Natural killer cell (primary cell): ENCODE data around the gene SH3BP1. TPM values are rescaled to one million over a fixed set of nuclear protein-coding genes. Genes with fewer than 3 reads are reported as not detected.
A peak's percentile ranks its signal among the peaks of the same experiment; 100 is the strongest.
"Not testable (repeated sequence)": the region's sequence is repeated elsewhere in the genome, so short reads cannot be mapped to it uniquely, and the experiment has no call there.

Source experiments
- ATAC-seq, 3 donors: fragments of 150-1000 bp in 2 of 3; fragments of 200-7000 bp in 1 of 3; cut with Tn5 transposase; 1 replicate in 1 of 3; 2 replicates in 2 of 3; pipeline ENCODE4 v1.10.0; 2021; ENCODE audit warnings: mild to moderate bottlenecking in 2 of 3, moderate library complexity in 2 of 3
- DNase-seq, 2 donors: peaks; one replicate each; pipeline versions ENCODE4 v3.0.0 to v3.0.0-alpha.2; 2013 to 2021; ENCODE audit warnings: mixed read lengths in 1 of 2
- H3K27ac ChIP-seq: one replicate; pipeline ENCODE4 v1.5.1; 2013; ENCODE audit warnings: mild to moderate bottlenecking, low read length
- H3K27me3 ChIP-seq: one replicate; pipeline ENCODE4 v1.6.1; 2013; ENCODE audit warnings: low read length; ENCODE audit not compliant: control insufficient read depth, insufficient read depth
- H3K36me3 ChIP-seq: one replicate; pipeline ENCODE4 v1.6.1; 2013; ENCODE audit warnings: low read length; ENCODE audit not compliant: control insufficient read depth, insufficient read depth
- H3K4me1 ChIP-seq: one replicate; pipeline ENCODE4 v1.6.1; 2013; ENCODE audit warnings: low read length; ENCODE audit not compliant: control insufficient read depth, insufficient read depth
- H3K4me3 ChIP-seq: one replicate; pipeline ENCODE4 v1.5.1; 2013; ENCODE audit warnings: low read length
- H3K9me3 ChIP-seq: one replicate; pipeline ENCODE4 v1.6.1; 2013; ENCODE audit warnings: low read length; ENCODE audit not compliant: control insufficient read depth, insufficient read depth
- H3K27ac Mint-ChIP-seq, 2 donors: one replicate each; pipeline ENCODE4 v1.8.0; 2022; ENCODE audit warnings: mild to moderate bottlenecking in 2 of 2, mixed read lengths in 2 of 2, moderate library complexity in 1 of 2
- H3K27me3 Mint-ChIP-seq, 2 donors: one replicate each; pipeline ENCODE4 v1.8.0; 2022; ENCODE audit warnings: low read depth in 2 of 2, mixed read lengths in 2 of 2
- H3K36me3 Mint-ChIP-seq: one replicate; pipeline ENCODE4 v1.8.0; 2022; ENCODE audit warnings: mixed read lengths
- H3K4me1 Mint-ChIP-seq, 2 donors: one replicate each; pipeline ENCODE4 v1.8.0; 2022; ENCODE audit warnings: mixed read lengths in 2 of 2
- H3K4me3 Mint-ChIP-seq: one replicate; pipeline ENCODE4 v1.8.0; 2022; ENCODE audit warnings: mild to moderate bottlenecking, moderate library complexity, mixed read lengths
- H3K9me3 Mint-ChIP-seq, 2 donors: one replicate each; pipeline ENCODE4 v1.8.0; 2022; ENCODE audit warnings: mixed read lengths in 2 of 2
- CTCF ChIP-seq: fragments of 200-600 bp; IDR thresholded peaks from one replicate; pipeline ENCODE4 v1.8.0; 2022; ENCODE audit warnings: antibody characterized with exemption
- WGBS: methylation state at CpG from one replicate; pipeline ENCODE4 v1.1.7; 2013; ENCODE audit warnings: missing lambda C conversion rate; ENCODE audit not compliant: insufficient coverage; 5-methylcytosine and 5-hydroxymethylcytosine counted together
- intact Hi-C: fragments of 100-400 bp; cut with micrococcal nuclease; formaldehyde crosslinking; loops from one replicate; pipeline ENCODE4 v1.14.2; 2022
- total RNA-seq, 4 donors: library from RNA; stranded (reverse); fragments of 120-200 nt in 1 of 4; gene quantifications; one replicate each; pipeline versions ENCODE4 v1.2.3 to v1.2.4, GENCODE V29; 2013 to 2022

SH3BP1 gene
- total RNA-seq, 3 donors from 2014 or later (not counting 1 experiment from before 2014, with no cell fraction given) = 163 to 189 (median 163) TPM

- intact Hi-C loops = loop anchor here (1.0 to 5.0 kb wide), 4 partner anchors 16 to 254 kb away; partner anchors contain the start of genes LGALS1 and TRIOBP
- H3K4me1 ChIP-seq = peaks cover 61% of the 10 kb centered on the region
These were observed 31.5 kb upstream of the SH3BP1 start for GRCh38 chr22:37607935-37608476.

GRCh38 chr22:37608477-37609239 lies 30.8 kb upstream of the SH3BP1 start, which contains the start of gene GGA1:
Gene GGA1, plus strand, starts transcription at chr22:37608834. Its CDS starts 27 bp downstream, at chr22:37608861.
- peaks cover 61% of the 10 kb centered on the region for H3K4me1 ChIP-seq
- no peaks in the 10 kb centered on the region for H3K27me3 ChIP-seq
- DNase-seq (peak; percentile 92 to 99), ATAC-seq (peak; percentile 77 to 94 (median 81))
- Mint-ChIP-seq H3K4me3 (peak within 1 kb of the TSS; percentile 98), H3K27ac (peak within 1 kb of the TSS; percentile 98 to 99), H3K27me3 (no peaks in the 10 kb centered on the region), H3K36me3 (no peaks in the 10 kb centered on the region), H3K4me1 (peaks cover 37 to 62% of the 10 kb centered on the region in 2 donors), H3K9me3 (no peaks in the 10 kb centered on the region)
- TF ChIP-seq CTCF = no peak
- no peaks in the 10 kb centered on the region for H3K36me3 ChIP-seq
- intact Hi-C loops = loop anchor here (1.0 to 5.0 kb wide), 4 partner anchors 16 to 254 kb away; partner anchors contain the start of genes LGALS1 and TRIOBP
- H3K27ac ChIP-seq = peak within 1 kb of the TSS; percentile 94
- H3K4me3 ChIP-seq = peak within 1 kb of the TSS; percentile 84
- H3K9me3 ChIP-seq = no peaks in the 10 kb centered on the region
- under 1% methylated on average over 82 of the region's 82 CpGs for WGBS

More at GRCh38 chr22:37607935-37608476, 31.5 kb upstream of the SH3BP1 start:
- Histone ChIP-seq H3K36me3 (no peaks in the 10 kb centered on the region), H3K9me3 (no peaks in the 10 kb centered on the region), H3K4me3 (peak overlapping the region; percentile 84), H3K27me3 (no peaks in the 10 kb centered on the region), H3K27ac (peak overlapping the region; percentile 94)
- no peak for TF ChIP-seq CTCF
- ATAC-seq (peak in 1 of 3 donors; percentile 2), DNase-seq (no peak)
- Mint-ChIP-seq H3K27me3 (no peaks in the 10 kb centered on the region), H3K4me1 (peaks cover 37 to 56% of the 10 kb centered on the region in 2 donors), H3K36me3 (no peaks in the 10 kb centered on the region), H3K9me3 (no peaks in the 10 kb centered on the region), H3K4me3 (peak overlapping the region; percentile 87), H3K27ac (peak overlapping the region; percentile 98 to 99)
- 2% methylated on average over 15 of the region's 17 CpGs for WGBS

GRCh38 chr22:37609240-37610152 lies 30.0 kb upstream of the SH3BP1 start:
- peaks cover 55% of the 10 kb centered on the region for H3K4me1 ChIP-seq
- WGBS = 7% methylated on average over 26 of the region's 26 CpGs
- Mint-ChIP-seq H3K4me1 (peaks cover 37 to 62% of the 10 kb centered on the region in 2 donors), H3K27ac (peak overlapping the region; percentile 94 to 99), H3K27me3 (no peaks in the 10 kb centered on the region), H3K4me3 (peak overlapping the region; percentile 98), H3K9me3 (no peaks in the 10 kb centered on the region), H3K36me3 (no peaks in the 10 kb centered on the region)
- peak overlapping the region; percentile 84 for H3K4me3 ChIP-seq
- H3K36me3 ChIP-seq = peaks cover 3% of the 10 kb centered on the region
- ATAC-seq (no peak), DNase-seq (peak in 1 of 2 donors; percentile 47)
- peak overlapping the region; percentile 79 for H3K27ac ChIP-seq
- no peaks in the 10 kb centered on the region for H3K27me3 ChIP-seq
- no peak for TF ChIP-seq CTCF
- intact Hi-C loops = loop anchor here (5.0 kb wide), 3 partner anchors 68 to 253 kb away; partner anchors contain the start of genes LGALS1 and TRIOBP
- no peaks in the 10 kb centered on the region for H3K9me3 ChIP-seq

GRCh38 chr22:37610153-37610475 lies 29.4 kb upstream of the SH3BP1 start:
- H3K27me3 Mint-ChIP-seq, intact Hi-C loops, H3K27me3 ChIP-seq, DNase-seq, H3K9me3 Mint-ChIP-seq, H3K4me3 ChIP-seq, H3K9me3 ChIP-seq, H3K36me3 ChIP-seq, H3K36me3 Mint-ChIP-seq, ATAC-seq: not testable (repeated sequence)
- WGBS = 94% methylated on average over 2 of the region's 3 CpGs
- Mint-ChIP-seq H3K4me3 (peak overlapping the region; percentile 98), H3K4me1 (peaks cover 32 to 57% of the 10 kb centered on the region in 2 donors), H3K27ac (peak overlapping the region; percentile 94 to 99)
- Histone ChIP-seq H3K4me1 (peaks cover 49% of the 10 kb centered on the region), H3K27ac (peak overlapping the region; percentile 79)
